HG02678 (cell line): ENCODE measurements around the gene WDR33.

ENCODE experiments used
- ATAC-seq: cut with Tn5 transposase; IDR thresholded peaks from one replicate; pipeline ENCODE4 v1.9.1; 2021; ENCODE audit warnings: mild to moderate bottlenecking, moderate library complexity; ENCODE audit not compliant: unreplicated experiment

WDR33 gene

GRCh38 chr2:127658641-127659407 is 152.1 kb downstream of the WDR33 start:
- no peak for ATAC-seq

- no peak for ATAC-seq
These were observed 152.8 kb downstream of the WDR33 start for GRCh38 chr2:127658146-127658545.

- ATAC-seq: no peak
These were observed 153.8 kb downstream of the WDR33 start for GRCh38 chr2:127657232-127657595.

DNA sequence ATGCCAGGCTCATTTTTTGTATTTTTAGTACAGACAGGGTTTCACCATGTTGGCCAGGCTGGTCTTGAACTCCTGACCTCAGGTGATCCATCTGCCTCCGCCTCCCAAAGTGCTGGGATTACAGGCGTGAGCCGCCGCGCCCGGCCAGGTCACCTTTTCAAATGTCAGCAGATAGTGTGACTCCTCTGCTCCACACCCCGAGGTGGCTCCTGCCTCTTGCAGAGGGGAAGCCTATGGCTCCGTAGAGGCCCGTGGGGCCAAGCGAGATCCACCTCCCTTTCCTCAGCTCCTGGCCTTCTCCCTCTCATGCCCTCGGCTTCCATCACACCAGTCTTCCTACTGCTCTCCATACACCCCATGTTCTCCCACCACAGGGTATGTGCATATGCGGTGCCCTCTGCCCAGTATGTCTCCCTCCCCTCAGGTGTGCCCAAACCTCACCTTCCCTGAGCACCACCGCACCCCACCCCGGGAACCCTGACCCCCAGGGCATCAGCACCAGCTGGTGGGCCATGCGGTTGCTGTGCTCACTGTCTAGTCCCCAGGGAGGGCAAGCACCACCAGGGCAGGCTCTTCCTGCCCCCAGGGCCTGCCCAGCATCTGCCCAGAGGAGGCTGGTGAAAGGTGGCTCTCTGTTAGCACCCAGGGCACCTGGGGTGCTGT is 154.3 kb downstream of the WDR33 start:
- ATAC-seq: no peak

DNA sequence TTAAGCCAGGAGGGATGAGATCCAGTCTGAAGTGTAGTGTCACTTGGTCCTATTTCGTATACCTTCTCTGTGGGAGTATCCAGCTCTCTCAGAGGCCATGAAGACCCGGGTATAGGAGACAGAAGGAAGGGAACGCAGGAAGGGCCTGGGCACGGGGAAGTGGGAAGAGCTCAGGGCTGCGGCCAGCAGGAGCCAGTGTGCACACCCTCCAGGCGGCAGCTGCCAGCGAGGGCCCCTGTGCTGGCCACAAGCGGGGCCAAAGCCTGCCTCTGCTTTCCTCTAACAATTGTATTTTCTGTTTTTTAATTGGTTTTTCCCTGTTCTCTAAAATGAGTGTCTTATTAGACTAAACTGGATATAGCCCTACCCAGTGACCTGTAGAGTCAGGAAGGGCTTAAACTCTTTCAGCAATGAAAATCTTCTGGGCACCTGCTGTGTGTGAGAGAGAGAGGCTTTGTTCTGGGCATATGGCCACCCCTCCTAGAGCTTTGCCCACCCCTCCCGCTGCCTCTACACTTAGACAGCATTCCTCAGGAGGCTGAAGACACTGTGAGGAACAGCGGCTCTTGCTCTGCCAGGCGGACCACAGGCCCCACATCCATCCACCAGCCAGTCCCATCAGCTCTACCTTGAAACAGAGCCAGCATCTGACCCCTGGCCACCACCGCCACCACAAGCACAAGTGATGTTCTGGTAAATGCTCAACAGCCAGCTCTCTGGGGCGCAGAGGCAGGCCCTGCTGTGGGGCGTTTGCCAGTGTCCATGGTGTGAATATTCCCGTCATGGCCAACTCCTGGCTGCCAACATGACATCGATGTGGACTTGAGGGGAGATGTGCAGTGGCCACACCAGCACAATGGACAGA is 155.5 kb downstream of the WDR33 start:
- ATAC-seq: no peak

DNA sequence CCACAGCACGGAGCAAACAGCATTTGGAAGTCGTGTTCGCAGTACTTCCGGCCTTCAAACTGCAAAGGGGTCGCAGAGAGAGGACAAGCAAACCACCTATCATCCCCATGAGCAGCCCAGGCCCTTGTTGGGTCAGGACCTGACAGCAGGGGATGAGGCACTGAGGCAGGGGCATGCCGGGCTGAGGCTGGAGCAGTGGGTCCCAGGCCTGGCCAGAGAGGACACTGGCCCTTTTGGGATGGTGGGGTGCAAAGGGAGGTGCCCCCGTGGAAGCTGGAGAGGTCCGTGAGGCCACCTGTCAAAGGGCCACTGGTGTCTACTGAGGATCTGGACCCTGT is 156.2 kb downstream of the WDR33 start:
- ATAC-seq: no peak

- no peak for ATAC-seq
These were observed 156.7 kb downstream of the WDR33 start for GRCh38 chr2:127654084-127654837.

DNA sequence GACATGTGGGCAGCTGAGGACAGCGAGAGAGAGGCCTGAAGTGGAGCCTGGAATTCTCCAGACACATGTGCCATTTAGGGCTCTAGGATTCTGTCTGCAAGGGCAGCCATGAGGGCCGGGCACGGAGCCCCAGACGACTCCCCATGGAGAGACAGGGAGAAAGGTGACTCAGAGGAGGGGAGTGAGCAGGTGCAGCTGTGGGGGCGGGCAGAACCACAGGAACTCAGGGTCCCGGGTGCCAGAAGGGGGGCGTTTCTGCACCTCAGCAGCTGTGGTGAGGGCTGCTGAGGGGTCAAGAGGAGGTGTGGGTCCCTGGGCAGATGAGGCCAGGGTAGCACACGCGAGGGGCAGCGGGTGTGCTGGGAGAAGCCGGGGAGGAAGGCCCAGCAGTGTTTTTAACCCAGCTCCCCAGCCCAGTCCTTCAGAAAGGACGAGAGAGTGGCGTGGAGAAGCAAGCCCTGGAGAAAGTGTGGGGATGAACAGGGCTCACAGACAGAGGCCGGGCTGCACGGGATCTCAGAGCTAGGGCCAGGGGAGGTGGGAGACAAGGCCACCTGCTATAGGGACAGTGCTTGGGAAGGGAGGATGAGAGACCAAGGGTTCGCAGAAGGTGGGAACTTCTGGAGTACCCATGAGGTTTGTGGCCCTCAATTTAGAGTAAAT is 157.4 kb downstream of the WDR33 start:
- no peak for ATAC-seq

DNA sequence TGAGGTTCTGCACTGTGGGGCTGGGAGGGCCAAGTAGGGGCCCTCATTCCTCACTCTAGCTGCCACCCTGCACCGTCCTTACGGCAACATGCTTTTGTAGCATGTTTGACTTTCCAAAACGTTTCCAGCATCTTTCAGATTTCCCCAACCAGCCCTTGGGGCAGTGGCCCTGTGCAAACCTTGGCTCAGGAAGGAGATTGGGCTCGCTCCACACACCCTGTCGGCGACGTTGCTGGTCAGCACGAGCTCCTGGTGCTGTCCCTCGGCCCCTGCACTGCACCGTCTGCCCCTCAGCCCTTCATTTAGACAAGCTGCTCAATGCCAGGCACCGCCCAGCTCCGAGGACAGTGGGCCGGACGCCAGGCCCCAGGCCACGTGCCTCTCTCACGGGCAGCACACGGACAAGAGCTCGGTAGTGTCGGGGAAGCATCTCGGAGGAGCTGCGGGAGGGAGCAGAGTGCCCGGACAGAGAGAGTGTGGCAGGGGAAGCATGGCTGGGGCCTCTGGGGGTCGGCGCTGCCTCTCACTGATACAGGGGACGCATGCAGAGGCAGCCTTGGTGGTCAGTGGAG is 158.1 kb downstream of the WDR33 start:
- no peak for ATAC-seq

DNA sequence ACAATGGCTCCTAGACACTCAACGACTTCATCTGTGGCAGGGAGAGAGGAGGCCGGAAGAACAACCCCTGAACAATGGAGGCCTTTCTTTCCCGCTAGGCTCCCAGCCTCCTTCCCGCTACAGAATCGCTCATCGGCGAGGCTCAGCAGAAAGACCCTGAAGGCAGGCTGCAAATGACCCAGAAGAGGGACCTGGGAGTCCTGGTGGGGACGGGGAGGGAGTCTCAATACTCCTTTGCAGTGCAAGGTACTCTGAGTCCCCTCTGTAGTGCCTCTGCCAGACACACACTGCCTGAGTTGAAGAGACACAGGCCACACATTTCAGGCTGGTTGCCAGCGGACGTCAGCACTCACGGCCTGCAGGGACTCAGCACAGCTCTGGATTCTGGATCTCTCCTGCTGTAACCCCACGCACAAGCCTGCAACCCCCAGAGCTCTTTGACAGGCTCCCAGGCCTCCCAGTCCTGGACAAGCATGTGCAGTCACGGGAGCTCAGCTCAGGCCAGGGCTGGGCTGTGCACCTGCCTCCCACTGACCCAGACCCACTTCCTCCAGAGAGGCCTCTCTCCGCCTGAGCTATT is 158.9 kb downstream of the WDR33 start:
- ATAC-seq: no peak

DNA sequence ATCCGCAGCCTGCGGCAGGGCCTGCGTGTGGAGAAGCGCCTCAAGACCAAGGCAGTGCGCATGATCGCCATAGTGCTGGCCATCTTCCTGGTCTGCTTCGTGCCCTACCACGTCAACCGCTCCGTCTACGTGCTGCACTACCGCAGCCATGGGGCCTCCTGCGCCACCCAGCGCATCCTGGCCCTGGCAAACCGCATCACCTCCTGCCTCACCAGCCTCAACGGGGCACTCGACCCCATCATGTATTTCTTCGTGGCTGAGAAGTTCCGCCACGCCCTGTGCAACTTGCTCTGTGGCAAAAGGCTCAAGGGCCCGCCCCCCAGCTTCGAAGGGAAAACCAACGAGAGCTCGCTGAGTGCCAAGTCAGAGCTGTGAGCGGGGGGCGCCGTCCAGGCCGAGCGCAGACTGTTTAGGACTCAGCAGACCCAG is 159.6 kb downstream of the WDR33 start:
- ATAC-seq: no peak
